ENCODE results near the gene UPK3BL1. TPM values are rescaled to one million over a fixed set of nuclear protein-coding genes. Genes with fewer than 3 reads are reported as not detected.
"Not testable (repeated sequence)": the region's sequence is repeated elsewhere in the genome, so short reads cannot be mapped to it uniquely, and the experiment has no call there.

The UPK3BL1 gene
- total and polyA plus RNA-seq, 2 of the 8 experiments (the other 6 are each of a cell fraction or from before 2014, with no cell fraction given), result 6.4 to 16.1 TPM

DNA sequence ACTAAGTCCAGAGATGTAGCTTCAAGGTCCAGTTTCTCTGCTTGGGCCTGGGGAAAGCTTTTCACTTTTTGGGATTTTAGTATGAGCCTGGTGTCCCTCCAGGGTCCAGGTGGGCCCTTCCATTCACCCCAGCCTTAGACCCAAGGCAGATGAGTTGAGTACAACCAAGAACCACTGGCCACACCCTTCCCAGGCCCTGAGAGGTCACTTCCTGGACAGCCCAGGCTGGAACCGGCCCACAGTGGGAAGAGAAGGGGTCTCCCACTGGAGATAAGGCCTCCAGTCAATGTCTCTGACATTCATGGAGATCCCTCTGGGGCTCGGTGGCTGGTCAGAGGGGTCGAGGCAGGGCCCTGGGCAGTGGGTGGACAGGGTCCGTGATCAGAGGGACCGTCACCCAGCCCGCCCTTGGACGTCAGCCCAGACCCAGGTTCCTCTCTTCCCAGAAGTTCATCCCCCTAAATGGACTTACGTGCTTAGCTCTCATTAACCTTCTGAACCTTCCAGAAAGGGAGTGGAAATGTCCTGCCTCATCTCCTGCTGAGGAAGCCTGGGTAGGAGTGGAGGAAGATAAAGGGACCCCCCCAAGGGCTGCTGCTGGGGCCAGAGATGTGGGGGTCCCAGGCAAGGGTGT, 15.2 kb downstream of the UPK3BL1 start:
- H2BK12ac ChIP-seq (ENCODE audit: low read depth, low read length); H3K4ac ChIP-seq (replicated peaks; ENCODE audit: insufficient read length, low read depth, low read length); H3K4me3 ChIP-seq (ENCODE audit: extremely low read depth in 1 of 4, insufficient read depth in 2 of 4, low read depth in 3 of 4, low read length in 4 of 4); H2BK20ac ChIP-seq (ENCODE audit: low read length); FAIRE-seq; H2BK5ac ChIP-seq (ENCODE audit: low read depth, low read length); H3K4me1 ChIP-seq (replicated peaks in 1 of 4; ENCODE audit: control insufficient read depth in 3 of 4, insufficient read depth in 4 of 4, low read length in 3 of 4); H4K20me1 ChIP-seq (replicated peaks in 1 of 2; ENCODE audit: control insufficient read depth in 1 of 2, insufficient read depth in 2 of 2, low read length in 2 of 2); H2BK120ac ChIP-seq (replicated peaks; ENCODE audit: low read depth, low read length); H2AK5ac ChIP-seq (ENCODE audit: low read depth, low read length); DNase-seq (ENCODE audit: low read depth in 1 of 2, low spot score in 2 of 2); H3K56ac ChIP-seq (replicated peaks; ENCODE audit: insufficient read length, low read depth, low read length); H2AFZ ChIP-seq (ENCODE audit: low read length); H3K4me2 ChIP-seq (ENCODE audit: insufficient read depth in 1 of 2, low read depth in 2 of 2, low read length in 2 of 2); H3K27ac ChIP-seq (ENCODE audit: low read depth, low read length); H3K36me3 ChIP-seq (ENCODE audit: control insufficient read depth in 2 of 4, insufficient read depth in 4 of 4, low read length in 3 of 4); H3K18ac ChIP-seq (ENCODE audit: extremely low read depth, low read length); H3K79me2 ChIP-seq (ENCODE audit: control insufficient read depth in 1 of 2, insufficient read depth in 2 of 2, low read length in 2 of 2); H4K8ac ChIP-seq (ENCODE audit: extremely low read depth, insufficient read depth, low read length); H4K5ac ChIP-seq (ENCODE audit: insufficient read length, low read depth, low read length); H3K27me3 ChIP-seq (replicated peaks in 1 of 4; ENCODE audit: control insufficient read depth in 3 of 4, extremely low read depth in 1 of 4, insufficient read depth in 3 of 4, low read length in 3 of 4); POLR2A ChIA-PET (ENCODE audit: partially characterized antibody); H3K23me2 ChIP-seq (ENCODE audit: low read depth, low read length); H3K9me3 ChIP-seq (ENCODE audit: insufficient read depth in 2 of 2, low read depth in 1 of 2, low read length in 1 of 2); H3K23ac ChIP-seq (ENCODE audit: insufficient read length); CTCF ChIA-PET (ENCODE audit: partially characterized antibody); H3K79me1 ChIP-seq (ENCODE audit: low read depth, low read length); H3K9ac ChIP-seq (replicated peaks in 1 of 4; ENCODE audit: extremely low read depth in 1 of 4, low read depth in 3 of 4, low read length in 3 of 4); H4K91ac ChIP-seq (replicated peaks; ENCODE audit: insufficient read length, low read length); H3K14ac ChIP-seq (ENCODE audit: insufficient read length); H2BK15ac ChIP-seq (ENCODE audit: low read length): not testable (repeated sequence)
- no CpG with 5 or more reads among the region's 8 CpGs for WGBS, 2 experiments (ENCODE audit: extremely low coverage in 1 of 2, insufficient coverage in 1 of 2, insufficient read length in 1 of 2, insufficient replicate concordance in 2 of 2, low coverage in 1 of 2, low lambda C conversion rate in 2 of 2, missing lambda C conversion rate in 1 of 2)

DNA sequence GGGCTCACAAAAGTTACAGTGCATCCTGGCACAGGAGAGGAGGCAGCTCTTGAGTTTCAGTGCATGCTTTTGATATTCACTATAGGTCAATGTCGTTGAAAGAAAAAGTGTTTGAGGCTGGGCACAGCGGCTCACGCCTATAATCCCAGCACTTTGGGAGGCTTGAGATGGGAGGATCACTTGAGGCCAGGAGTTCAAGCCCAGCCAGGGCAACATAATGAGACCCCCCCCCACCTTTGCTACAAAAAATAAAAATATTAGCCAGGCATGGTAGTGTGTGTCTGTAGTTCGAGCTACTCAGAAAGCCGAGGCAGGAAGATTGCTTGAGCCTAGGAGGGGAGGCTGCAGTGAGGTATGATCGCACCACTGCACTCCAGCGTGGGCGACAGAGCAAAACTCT, 24.5 kb downstream of the UPK3BL1 start:
- H3K23ac ChIP-seq (ENCODE audit: insufficient read length); DNase-seq (ENCODE audit: low read depth in 1 of 2, low spot score in 2 of 2); H2BK120ac ChIP-seq (replicated peaks; ENCODE audit: low read depth, low read length); H2BK20ac ChIP-seq (ENCODE audit: low read length); H3K18ac ChIP-seq (ENCODE audit: extremely low read depth, low read length); H4K20me1 ChIP-seq (replicated peaks in 1 of 2; ENCODE audit: control insufficient read depth in 1 of 2, insufficient read depth in 2 of 2, low read length in 2 of 2); H3K9me3 ChIP-seq (ENCODE audit: insufficient read depth in 2 of 2, low read depth in 1 of 2, low read length in 1 of 2); H4K8ac ChIP-seq (ENCODE audit: extremely low read depth, insufficient read depth, low read length); H2AK5ac ChIP-seq (ENCODE audit: low read depth, low read length); H3K4me1 ChIP-seq (replicated peaks in 1 of 4; ENCODE audit: control insufficient read depth in 3 of 4, insufficient read depth in 4 of 4, low read length in 3 of 4); H2BK15ac ChIP-seq (ENCODE audit: low read length); H3K23me2 ChIP-seq (ENCODE audit: low read depth, low read length); H3K36me3 ChIP-seq (ENCODE audit: control insufficient read depth in 2 of 4, insufficient read depth in 4 of 4, low read length in 3 of 4); FAIRE-seq; H3K4ac ChIP-seq (replicated peaks; ENCODE audit: insufficient read length, low read depth, low read length); H3K27ac ChIP-seq (ENCODE audit: low read depth, low read length); H3K14ac ChIP-seq (ENCODE audit: insufficient read length); CTCF ChIA-PET (ENCODE audit: partially characterized antibody); H3K27me3 ChIP-seq (replicated peaks in 1 of 4; ENCODE audit: control insufficient read depth in 3 of 4, extremely low read depth in 1 of 4, insufficient read depth in 3 of 4, low read length in 3 of 4); H4K91ac ChIP-seq (replicated peaks; ENCODE audit: insufficient read length, low read length); H3K56ac ChIP-seq (replicated peaks; ENCODE audit: insufficient read length, low read depth, low read length); H3K4me2 ChIP-seq (ENCODE audit: insufficient read depth in 1 of 2, low read depth in 2 of 2, low read length in 2 of 2); H2BK12ac ChIP-seq (ENCODE audit: low read depth, low read length); H3K79me2 ChIP-seq (ENCODE audit: control insufficient read depth in 1 of 2, insufficient read depth in 2 of 2, low read length in 2 of 2); POLR2A ChIA-PET (ENCODE audit: partially characterized antibody); H3K4me3 ChIP-seq (ENCODE audit: extremely low read depth in 1 of 4, insufficient read depth in 2 of 4, low read depth in 3 of 4, low read length in 4 of 4); H3K79me1 ChIP-seq (ENCODE audit: low read depth, low read length); H2AFZ ChIP-seq (ENCODE audit: low read length); H4K5ac ChIP-seq (ENCODE audit: insufficient read length, low read depth, low read length); H3K9ac ChIP-seq (replicated peaks in 1 of 4; ENCODE audit: extremely low read depth in 1 of 4, low read depth in 3 of 4, low read length in 3 of 4); H2BK5ac ChIP-seq (ENCODE audit: low read depth, low read length): not testable (repeated sequence)
- WGBS, 2 experiments (ENCODE audit: extremely low coverage in 1 of 2, insufficient coverage in 1 of 2, insufficient read length in 1 of 2, insufficient replicate concordance in 2 of 2, low coverage in 1 of 2, low lambda C conversion rate in 2 of 2, missing lambda C conversion rate in 1 of 2), result 86% methylated on average over 3 of the region's 8 CpGs; no CpG with 5 or more reads in 1 of the 2 experiments

Data from H1 (cell line).